ENCODE measurements around the gene DLG5. TPM values are rescaled to one million over a fixed set of nuclear protein-coding genes. Genes with fewer than 3 reads are reported as not detected.

Gene DLG5
- total and polyA plus RNA-seq, 8 donors: 11.3 to 19.4 (median 13.5) TPM

GRCh38 chr10:77809336-77809735 lies 117.2 kb downstream of the DLG5 start:
- Histone ChIP-seq H3K36me3 (peaks cover 0 to 51% (median 4%) of the 10 kb centered on the region in 3 donors), H3K4me3 (no peak overlapping the region), H3K4me1 (no peaks in the 10 kb centered on the region), H3K27ac (no peak overlapping the region), H3K9me3 (no peaks in the 10 kb centered on the region), H3K27me3 (no peaks in the 10 kb centered on the region)
- FAIRE-seq: no peak
- intact Hi-C loops (cut with DNase I): no loop called here
- 92% methylated on average over 8 of the region's 8 CpGs for WGBS, 2 donors
- no peak for ATAC-seq
- TF ChIP-seq CTCF (IDR thresholded peaks at IDR 0.05): no peak
- no peak for DNase-seq

DNA sequence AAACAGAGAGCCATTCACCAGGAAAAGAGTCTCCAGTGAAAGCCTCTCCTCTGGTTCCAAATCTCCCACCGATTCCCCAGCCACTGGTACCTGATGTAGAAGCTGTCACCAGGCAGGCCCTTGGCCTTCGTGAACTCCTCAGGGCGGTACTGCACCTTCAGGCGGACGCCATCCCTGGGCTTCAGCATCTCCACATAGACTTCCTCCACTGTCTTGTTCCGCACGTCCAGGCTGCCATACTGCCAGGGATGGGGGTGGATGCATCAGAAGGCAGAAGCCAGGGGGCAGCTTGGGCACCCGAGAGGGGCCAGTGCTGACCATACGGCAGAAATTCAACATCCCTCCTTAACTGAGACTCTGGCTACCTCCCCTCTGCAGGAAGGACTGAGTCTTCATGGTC lies 118.8 kb downstream of the DLG5 start:
- FAIRE-seq (no peak), ATAC-seq (no peak), DNase-seq (no peak)
- no peaks in the 10 kb centered on the region for H3K27me3 ChIP-seq
- H3K4me1 ChIP-seq: no peaks in the 10 kb centered on the region
- intact Hi-C loops (cut with DNase I): no loop called here
- H3K4me3 ChIP-seq: no peak overlapping the region
- TF ChIP-seq CTCF (IDR thresholded peaks at IDR 0.05): no peak
- no peaks in the 10 kb centered on the region for H3K9me3 ChIP-seq
- H3K36me3 ChIP-seq: peaks cover 0 to 51% (median 4%) of the 10 kb centered on the region in 3 donors
- 93 to 94% methylated on average over 9 of the region's 9 CpGs for WGBS, 2 donors
- H3K27ac ChIP-seq: no peak overlapping the region

GRCh38 chr10:77806511-77807157 lies 119.9 kb downstream of the DLG5 start:
- H3K4me3 ChIP-seq: no peak overlapping the region
- H3K9me3 ChIP-seq: no peaks in the 10 kb centered on the region
- 93% methylated on average over 19 of the region's 19 CpGs for WGBS, 2 donors
- H3K27me3 ChIP-seq: no peaks in the 10 kb centered on the region
- TF ChIP-seq CTCF (IDR thresholded peaks at IDR 0.05): no peak
- no peaks in the 10 kb centered on the region for H3K4me1 ChIP-seq
- FAIRE-seq: no peak
- DNase-seq: no peak
- peaks cover 0 to 51% (median 4%) of the 10 kb centered on the region in 3 donors for H3K36me3 ChIP-seq
- ATAC-seq: no peak
- intact Hi-C loops (cut with DNase I): no loop called here
- no peak overlapping the region for H3K27ac ChIP-seq

GRCh38 chr10:77805676-77806075 lies 120.9 kb downstream of the DLG5 start:
- WGBS, 2 donors: 96% methylated on average over 14 of the region's 14 CpGs
- no peak for TF ChIP-seq CTCF (IDR thresholded peaks at IDR 0.05)
- Histone ChIP-seq H3K9me3 (no peaks in the 10 kb centered on the region), H3K27me3 (no peaks in the 10 kb centered on the region), H3K4me3 (no peak overlapping the region), H3K27ac (no peak overlapping the region), H3K36me3 (peaks cover 0 to 49% (median 0%) of the 10 kb centered on the region in 3 donors), H3K4me1 (no peaks in the 10 kb centered on the region)
- FAIRE-seq (no peak), DNase-seq (no peak), ATAC-seq (no peak)
- intact Hi-C loops (cut with DNase I): no loop called here

DNA sequence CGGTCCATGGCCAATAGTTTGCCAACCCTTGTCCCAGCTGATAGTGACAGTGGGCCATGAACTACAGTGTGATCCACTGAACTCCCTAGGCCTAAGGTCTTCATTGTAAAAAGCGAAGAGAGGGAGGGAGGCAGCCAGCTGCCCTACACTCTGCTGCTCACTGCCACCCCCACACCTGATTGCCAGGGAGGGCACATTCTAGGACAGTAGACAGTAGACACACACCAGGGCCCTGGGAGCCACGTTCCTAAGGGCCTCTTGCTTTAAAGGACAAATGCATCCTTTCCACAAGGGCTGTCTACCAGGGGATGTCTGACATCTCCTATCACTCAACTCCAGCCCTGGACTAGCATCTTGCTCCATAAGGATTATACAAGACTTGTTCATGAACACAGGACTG lies 122.2 kb downstream of the DLG5 start:
- Histone ChIP-seq H3K36me3 (peaks cover 0 to 44% (median 0%) of the 10 kb centered on the region in 3 donors), H3K9me3 (no peaks in the 10 kb centered on the region), H3K4me3 (no peak overlapping the region), H3K27ac (no peak overlapping the region), H3K27me3 (no peaks in the 10 kb centered on the region), H3K4me1 (no peaks in the 10 kb centered on the region)
- FAIRE-seq: no peak
- no peak for DNase-seq
- no peak for TF ChIP-seq CTCF (IDR thresholded peaks at IDR 0.05)
- 70 to 77% methylated on average over 3 of the region's 3 CpGs for WGBS, 2 donors
- intact Hi-C loops (cut with DNase I): no loop called here
- ATAC-seq: no peak

Measured in pancreas (tissue), 10 donors.